Liver (tissue), 3 donors: ENCODE measurements around the gene PLCG2.

Experiments
- ATF3 ChIP-seq: IDR thresholded peaks from 2 replicates; pipeline ENCODE4 v1.6.1; 2016; ENCODE audit warnings: antibody characterized with exemption
- CTCF ChIP-seq: fragments of 150-350 bp; IDR thresholded peaks from 2 replicates; pipeline ENCODE4 v1.5.1; 2017; ENCODE audit warnings: improper control_type of control experiment, low read depth, low read length; ENCODE audit not compliant: missing input control
- GABPA ChIP-seq, 2 donors: IDR thresholded peaks in 1 of 2; conservative IDR thresholded peaks in 1 of 2; 2 replicates each; pipeline ENCODE4 v1.6.1; 2016; ENCODE audit warnings: antibody characterized with exemption in 2 of 2, mild to moderate bottlenecking in 1 of 2, moderate library complexity in 1 of 2
- HNF4G ChIP-seq: IDR thresholded peaks from 2 replicates; pipeline ENCODE4 v1.6.1; 2016; ENCODE audit warnings: antibody characterized with exemption
- MAX ChIP-seq: IDR thresholded peaks from 2 replicates; pipeline ENCODE4 v1.6.1; 2016; ENCODE audit warnings: antibody characterized with exemption
- RAD21 ChIP-seq, 2 donors: IDR thresholded peaks; 2 replicates each; pipeline ENCODE4 v1.6.1; 2016; ENCODE audit warnings: antibody characterized with exemption in 2 of 2, mild to moderate bottlenecking in 2 of 2
- REST ChIP-seq: IDR thresholded peaks from 2 replicates; pipeline ENCODE4 v1.6.1; 2016; ENCODE audit warnings: antibody characterized with exemption, mild to moderate bottlenecking
- RXRA ChIP-seq, 2 donors: IDR thresholded peaks; 2 replicates each; pipeline ENCODE4 v1.6.1; 2017 to 2018; ENCODE audit warnings: antibody characterized with exemption in 2 of 2, mild to moderate bottlenecking in 1 of 2
- SP1 ChIP-seq: IDR thresholded peaks from 2 replicates; pipeline ENCODE4 v1.6.1; 2018; ENCODE audit warnings: antibody characterized with exemption, mild to moderate bottlenecking
- TAF1 ChIP-seq: conservative IDR thresholded peaks from 2 replicates; pipeline ENCODE4 v1.6.1; 2016; ENCODE audit warnings: antibody characterized with exemption, mild to moderate bottlenecking
- YY1 ChIP-seq: IDR thresholded peaks from 2 replicates; pipeline ENCODE4 v1.6.1; 2016; ENCODE audit warnings: antibody characterized with exemption, mild to moderate bottlenecking
- donor health status: healthy.
- donor health status: healthy.

GRCh38 chr16:81765969-81766368, 13.1 kb upstream of the PLCG2 start:
- TF ChIP-seq ATF3 (no peak), CTCF (no peak), YY1 (no peak), RXRA (IDR thresholded peaks at IDR 0.05) (no peak), SP1 (no peak), REST (no peak), TAF1 (no peak), RAD21 (IDR thresholded peaks at IDR 0.05) (no peak), GABPA (IDR thresholded peaks at IDR 0.05 in 1 of 2, conservative IDR thresholded peaks at IDR 0.05 in 1 of 2) (no peak), HNF4G (no peak), MAX (no peak)
